Colonic mucosa (tissue), 4 donors: Measurements from ENCODE around the gene FSHR. TPM values are rescaled to one million over a fixed set of nuclear protein-coding genes. Genes with fewer than 3 reads are reported as not detected.

ENCODE experiments used
- DNase-seq: peaks from one replicate; pipeline ENCODE4 v3.0.0-alpha.2; 2020
- H3K27ac ChIP-seq: fragments of 200-600 bp; one replicate; pipeline ENCODE4 v1.8.0; 2021
- H3K27me3 ChIP-seq: fragments of 200-600 bp; one replicate; pipeline ENCODE4 v1.8.0; 2021
- H3K36me3 ChIP-seq: fragments of 200-600 bp; one replicate; pipeline ENCODE4 v1.8.0; 2021
- H3K4me1 ChIP-seq: fragments of 200-600 bp; one replicate; pipeline ENCODE4 v1.8.0; 2021; ENCODE audit warnings: mild to moderate bottlenecking
- H3K4me3 ChIP-seq: fragments of 200-600 bp; one replicate; pipeline ENCODE4 v1.8.0; 2021
- H3K9ac ChIP-seq, 2 donors: one replicate each; pipeline ENCODE4 v1.7.0; 2013; ENCODE audit warnings: control low read depth in 2 of 2, low read depth in 2 of 2, low read length in 2 of 2
- H3K9me3 ChIP-seq: fragments of 200-600 bp; one replicate; pipeline ENCODE4 v1.8.0; 2021
- CTCF ChIP-seq: fragments of 200-600 bp; IDR thresholded peaks from one replicate; pipeline ENCODE4 v1.8.0; 2022; ENCODE audit warnings: antibody characterized with exemption, mild to moderate bottlenecking
- intact Hi-C: fragments of 100-400 bp; cut with DNase I; formaldehyde crosslinking; loops from one replicate; pipeline ENCODE4 v1.14.1; 2022
- total RNA-seq, 2 donors: library from RNA; stranded (reverse); fragmentation: NEBNext Ultra II Directional in 1 of 2; extraction: Animal tissue kit (Norgen Biotek cat#: 25700) in 1 of 2; gene quantifications; one replicate each; pipeline ENCODE4 v1.2.1, GENCODE V29; 2021
- donor health status: healthy.
- donor health status: DM: no; HTN: no; CAD: no.
- donor health status: DM: no; HTN: no; CAD: no.

FSHR gene
- total RNA-seq, 2 donors from 2014 or later, result not detected

GRCh38 chr2:49152824-49153223 lies 1.5 kb downstream of the FSHR start:
- Histone ChIP-seq H3K36me3 (no peaks in the 10 kb centered on the region), H3K9me3 (no peaks in the 10 kb centered on the region), H3K4me1 (no peaks in the 10 kb centered on the region), H3K27ac (no peak overlapping the region), H3K27me3 (no peaks in the 10 kb centered on the region), H3K9ac (no peak overlapping the region), H3K4me3 (no peak overlapping the region)
- intact Hi-C loops, result no loop called here
- no peak for TF ChIP-seq CTCF
- DNase-seq, result no peak

DNA sequence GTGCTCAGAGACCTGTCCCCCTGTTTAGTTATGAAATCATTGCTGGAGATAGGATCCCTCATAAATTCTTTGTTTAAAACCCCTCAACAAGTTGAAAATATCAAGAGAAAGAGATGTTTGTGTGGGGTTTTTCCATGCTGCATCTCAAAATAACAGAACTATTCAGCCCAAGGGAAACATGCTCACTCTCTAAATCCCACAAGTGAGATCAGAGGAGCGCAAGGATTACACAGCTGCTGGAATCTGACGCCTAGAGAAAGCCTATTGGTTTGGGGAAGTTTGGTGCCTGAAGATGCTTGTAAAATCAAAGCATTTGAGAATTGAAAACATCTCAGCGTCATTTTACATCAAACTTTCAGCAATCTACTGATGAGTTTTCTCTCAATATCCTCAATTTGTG lies 7.9 kb downstream of the FSHR start:
- H3K27me3 ChIP-seq, result no peaks in the 10 kb centered on the region
- intact Hi-C loops, result no loop called here
- H3K4me1 ChIP-seq, result no peaks in the 10 kb centered on the region
- no peaks in the 10 kb centered on the region for H3K9me3 ChIP-seq
- TF ChIP-seq CTCF, result no peak
- no peak overlapping the region for H3K4me3 ChIP-seq
- H3K36me3 ChIP-seq, result no peaks in the 10 kb centered on the region
- no peak overlapping the region for H3K9ac ChIP-seq
- DNase-seq, result no peak
- no peak overlapping the region for H3K27ac ChIP-seq

DNA sequence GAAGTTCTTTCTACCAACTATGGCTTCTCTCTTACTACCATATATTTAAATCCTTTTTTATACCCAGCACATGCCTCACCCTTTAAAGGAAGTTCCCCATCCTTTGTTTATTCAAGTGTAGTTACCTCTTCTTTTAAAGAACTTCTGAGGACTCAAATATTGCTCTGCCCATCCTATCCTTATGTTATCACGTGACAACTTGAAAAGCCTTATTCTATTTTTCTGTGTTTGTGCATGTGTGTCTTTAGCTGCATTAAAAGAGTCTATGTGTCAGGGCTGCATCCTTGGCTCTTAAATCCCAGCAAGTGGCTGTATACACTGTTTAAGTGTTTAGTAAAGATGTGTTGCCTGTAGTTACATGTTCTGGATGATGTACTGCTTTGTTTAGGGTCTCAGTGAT lies 22.5 kb downstream of the FSHR start:
- Histone ChIP-seq H3K27ac (no peak overlapping the region), H3K9ac (no peak overlapping the region), H3K9me3 (no peaks in the 10 kb centered on the region), H3K4me3 (no peak overlapping the region), H3K27me3 (no peaks in the 10 kb centered on the region), H3K36me3 (no peaks in the 10 kb centered on the region), H3K4me1 (no peaks in the 10 kb centered on the region)
- TF ChIP-seq CTCF, result no peak
- DNase-seq, result no peak
- intact Hi-C loops, result no loop called here

DNA sequence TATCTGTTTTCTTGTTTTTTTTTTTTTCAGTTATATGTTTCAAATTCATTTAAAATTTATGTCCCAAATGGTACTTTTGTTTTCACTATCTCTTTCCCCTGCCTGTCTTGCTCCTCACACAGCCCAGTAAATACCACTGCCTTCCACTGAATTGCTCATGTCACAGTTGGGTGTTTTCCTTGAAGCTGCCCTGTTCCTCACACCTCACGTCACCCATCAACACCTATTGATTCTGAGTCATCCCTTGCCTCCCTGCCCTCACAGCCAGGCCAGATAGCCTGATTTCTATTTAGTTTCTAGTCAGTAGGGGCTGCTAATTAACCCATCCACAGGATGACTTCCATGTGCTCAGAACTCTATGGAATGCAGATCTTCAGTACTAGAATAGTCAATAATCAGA lies 25.3 kb downstream of the FSHR start:
- no peak overlapping the region for H3K27ac ChIP-seq
- intact Hi-C loops, result no loop called here
- DNase-seq, result no peak
- H3K27me3 ChIP-seq, result no peaks in the 10 kb centered on the region
- no peak overlapping the region for H3K4me3 ChIP-seq
- no peaks in the 10 kb centered on the region for H3K4me1 ChIP-seq
- H3K36me3 ChIP-seq, result no peaks in the 10 kb centered on the region
- no peak for TF ChIP-seq CTCF
- no peaks in the 10 kb centered on the region for H3K9me3 ChIP-seq
- no peak overlapping the region for H3K9ac ChIP-seq

DNA sequence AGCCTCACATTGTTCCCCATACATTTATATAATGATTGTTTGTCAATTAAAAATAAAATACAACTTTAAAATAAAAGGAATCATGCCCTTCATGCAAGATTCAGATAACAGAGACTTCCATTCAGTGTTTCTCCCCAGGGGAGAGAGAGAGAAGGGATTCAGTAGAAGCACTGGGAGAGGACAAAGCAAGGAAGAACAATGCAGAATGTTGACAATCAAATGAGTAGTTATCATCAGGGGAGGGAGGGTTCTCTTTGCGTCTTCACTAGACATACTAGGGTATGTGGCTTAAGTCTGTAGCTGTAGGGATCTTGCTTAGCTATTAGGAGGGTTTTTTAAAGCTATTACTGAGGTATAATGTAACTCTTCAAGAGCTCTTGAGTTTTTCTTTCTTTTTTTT lies 30.7 kb downstream of the FSHR start:
- Histone ChIP-seq H3K4me1 (no peaks in the 10 kb centered on the region), H3K4me3 (no peak overlapping the region), H3K9me3 (no peaks in the 10 kb centered on the region), H3K27ac (no peak overlapping the region), H3K9ac (no peak overlapping the region), H3K27me3 (no peaks in the 10 kb centered on the region), H3K36me3 (no peaks in the 10 kb centered on the region)
- no peak for TF ChIP-seq CTCF
- intact Hi-C loops, result no loop called here
- DNase-seq, result no peak

DNA sequence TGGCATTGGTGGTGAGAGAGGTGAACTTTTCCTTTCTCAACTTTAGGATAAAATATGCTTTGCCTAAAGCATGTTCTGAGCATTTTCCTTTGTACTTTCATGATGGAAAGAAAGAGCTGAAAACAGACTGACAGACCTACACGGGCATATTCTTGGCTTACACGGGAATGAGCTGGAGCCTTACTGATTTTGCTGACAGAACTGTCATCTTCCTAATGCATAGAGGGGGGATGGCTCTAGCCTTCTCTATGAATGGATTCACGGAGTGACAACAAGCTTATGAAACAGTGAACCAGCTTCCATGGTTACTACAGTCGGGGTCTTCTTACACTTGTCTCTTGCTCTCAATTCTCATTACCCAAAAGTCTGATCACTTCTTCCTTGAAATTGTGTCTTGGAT lies 32.2 kb downstream of the FSHR start:
- no peak overlapping the region for H3K27ac ChIP-seq
- TF ChIP-seq CTCF, result no peak
- H3K4me3 ChIP-seq, result no peak overlapping the region
- no peak for DNase-seq
- H3K27me3 ChIP-seq, result no peaks in the 10 kb centered on the region
- H3K9me3 ChIP-seq, result no peaks in the 10 kb centered on the region
- H3K9ac ChIP-seq, result no peak overlapping the region
- H3K36me3 ChIP-seq, result no peaks in the 10 kb centered on the region
- intact Hi-C loops, result no loop called here
- no peaks in the 10 kb centered on the region for H3K4me1 ChIP-seq
